HEK293 (cell line): ENCODE data around the gene CNGA2.

Experiments used
- CTCF ChIP-seq: fragments of 450-650 bp; formaldehyde crosslinking; IDR thresholded peaks from 2 replicates; pipeline ENCODE4 v1.5.1; 2016; ENCODE audit warnings: missing biosample characterization, missing genetic modification characterization
- SALL2 ChIP-seq: fragments of 450-650 bp; formaldehyde crosslinking; IDR thresholded peaks from 2 replicates; pipeline ENCODE4 v1.5.0; 2017; ENCODE audit warnings: missing biosample characterization, mild to moderate bottlenecking, missing genetic modification characterization, borderline replicate concordance
- TRIM28 ChIP-seq: IDR thresholded peaks from 2 replicates; pipeline ENCODE4 v1.6.1; 2011; ENCODE audit warnings: low read length, control low read depth, borderline replicate concordance
- ZBTB21 ChIP-seq: fragments of 450-650 bp; formaldehyde crosslinking; IDR thresholded peaks from 2 replicates; pipeline ENCODE4 v1.5.1; 2017; ENCODE audit warnings: missing biosample characterization, missing genetic modification characterization
- ZNF202 ChIP-seq: fragments of 450-650 bp; formaldehyde crosslinking; IDR thresholded peaks from 2 replicates; pipeline ENCODE4 v1.5.1; 2016; ENCODE audit warnings: missing biosample characterization, missing genetic modification characterization, borderline replicate concordance
- ZNF274 ChIP-seq, 2 experiments: fragments of 200-500 bp in 1 of 2; fragments of 450-650 bp in 1 of 2; sonication (Bioruptor generic) in 1 of 2; formaldehyde crosslinking in 1 of 2; IDR thresholded peaks; 2 replicates each; pipeline versions ENCODE4 v1.5.1 to v1.6.1; 2014 to 2016; ENCODE audit warnings: borderline replicate concordance in 1 of 2, inconsistent platforms in 1 of 2, low read length in 1 of 2, missing biosample characterization in 1 of 2, missing genetic modification characterization in 1 of 2
- TF ChIP-seq, protein P1 (sequence below): fragments of 450-650 bp; formaldehyde crosslinking; IDR thresholded peaks from 2 replicates; pipeline ENCODE4 v1.5.1; 2016; ENCODE audit warnings: missing biosample characterization, missing genetic modification characterization
- TF ChIP-seq, protein P2 (sequence below): fragments of 450-650 bp; formaldehyde crosslinking; IDR thresholded peaks from 2 replicates; pipeline ENCODE4 v1.5.1; 2016; ENCODE audit warnings: missing biosample characterization, missing genetic modification characterization
- TF ChIP-seq, protein P3 (sequence below): IDR thresholded peaks from 2 replicates; pipeline ENCODE4 v1.6.1; 2011; ENCODE audit warnings: mild to moderate bottlenecking, low read depth, low read length, borderline replicate concordance
- TF ChIP-seq, protein P4 (sequence below): fragments of 450-650 bp; formaldehyde crosslinking; IDR thresholded peaks from 2 replicates; pipeline ENCODE4 v1.5.1; 2016; ENCODE audit warnings: missing biosample characterization, missing genetic modification characterization

DNA sequence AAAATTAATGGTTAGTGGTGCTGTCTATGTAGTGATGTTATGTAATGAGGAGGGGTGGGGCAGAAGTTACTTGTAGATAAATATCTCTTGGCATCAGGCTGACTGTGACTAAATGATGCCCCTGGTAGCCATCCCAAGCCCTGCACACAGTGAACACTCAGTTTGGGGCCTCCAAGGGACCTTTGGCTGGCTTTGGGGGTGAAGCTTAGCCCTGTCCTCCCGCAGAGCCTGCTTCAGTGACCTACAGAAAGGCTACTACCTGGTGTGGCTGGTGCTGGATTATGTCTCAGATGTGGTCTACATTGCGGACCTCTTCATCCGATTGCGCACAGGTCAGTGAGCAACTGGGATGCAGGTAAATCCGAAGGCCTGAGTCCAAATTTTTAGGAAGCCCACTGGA, 7.8 kb downstream of the CNGA2 start:
- TF ChIP-seq, protein P1, sequence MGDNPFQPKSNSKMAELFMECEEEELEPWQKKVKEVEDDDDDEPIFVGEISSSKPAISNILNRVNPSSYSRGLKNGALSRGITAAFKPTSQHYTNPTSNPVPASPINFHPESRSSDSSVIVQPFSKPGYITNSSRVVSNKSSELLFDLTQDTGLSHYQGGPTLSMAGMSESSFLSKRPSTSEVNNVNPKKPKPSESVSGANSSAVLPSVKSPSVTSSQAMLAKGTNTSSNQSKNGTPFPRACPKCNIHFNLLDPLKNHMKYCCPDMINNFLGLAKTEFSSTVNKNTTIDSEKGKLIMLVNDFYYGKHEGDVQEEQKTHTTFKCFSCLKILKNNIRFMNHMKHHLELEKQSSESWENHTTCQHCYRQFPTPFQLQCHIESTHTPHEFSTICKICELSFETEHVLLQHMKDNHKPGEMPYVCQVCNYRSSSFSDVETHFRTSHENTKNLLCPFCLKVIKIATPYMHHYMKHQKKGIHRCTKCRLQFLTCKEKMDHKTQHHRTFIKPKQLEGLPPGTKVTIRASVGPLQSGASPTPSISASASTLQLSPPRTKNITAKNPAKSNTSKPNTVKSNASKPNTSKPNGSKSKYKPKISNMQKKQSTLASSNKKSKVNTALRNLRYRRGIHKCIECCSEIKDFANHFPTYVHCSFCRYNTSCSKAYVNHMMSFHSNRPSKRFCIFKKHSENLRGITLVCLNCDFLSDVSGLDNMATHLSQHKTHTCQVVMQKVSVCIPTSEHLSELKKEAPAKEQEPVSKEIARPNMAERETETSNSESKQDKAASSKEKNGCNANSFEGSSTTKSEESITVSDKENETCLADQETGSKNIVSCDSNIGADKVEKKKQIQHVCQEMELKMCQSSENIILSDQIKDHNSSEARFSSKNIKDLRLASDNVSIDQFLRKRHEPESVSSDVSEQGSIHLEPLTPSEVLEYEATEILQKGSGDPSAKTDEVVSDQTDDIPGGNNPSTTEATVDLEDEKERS (tag by site-specific recombination) = no peak
- TF ChIP-seq CTCF (tag by site-specific recombination) (no peak), ZNF274 (IDR thresholded peaks at IDR 0.05; ENCODE audit: low read length) (no peak), ZNF274 (tag by site-specific recombination; IDR thresholded peaks at IDR 0.05; ENCODE audit: borderline replicate concordance) (no peak), SALL2 (no peak), ZNF202 (tag by site-specific recombination) (no peak), TRIM28 (no peak), ZBTB21 (tag by site-specific recombination) (no peak)
- TF ChIP-seq, protein P2, sequence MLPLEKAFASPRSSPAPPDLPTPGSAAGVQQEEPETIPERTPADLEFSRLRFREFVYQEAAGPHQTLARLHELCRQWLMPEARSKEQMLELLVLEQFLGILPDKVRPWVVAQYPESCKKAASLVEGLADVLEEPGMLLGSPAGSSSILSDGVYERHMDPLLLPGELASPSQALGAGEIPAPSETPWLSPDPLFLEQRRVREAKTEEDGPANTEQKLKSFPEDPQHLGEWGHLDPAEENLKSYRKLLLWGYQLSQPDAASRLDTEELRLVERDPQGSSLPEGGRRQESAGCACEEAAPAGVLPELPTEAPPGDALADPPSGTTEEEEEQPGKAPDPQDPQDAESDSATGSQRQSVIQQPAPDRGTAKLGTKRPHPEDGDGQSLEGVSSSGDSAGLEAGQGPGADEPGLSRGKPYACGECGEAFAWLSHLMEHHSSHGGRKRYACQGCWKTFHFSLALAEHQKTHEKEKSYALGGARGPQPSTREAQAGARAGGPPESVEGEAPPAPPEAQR = no peak
- TF ChIP-seq, protein P3, sequence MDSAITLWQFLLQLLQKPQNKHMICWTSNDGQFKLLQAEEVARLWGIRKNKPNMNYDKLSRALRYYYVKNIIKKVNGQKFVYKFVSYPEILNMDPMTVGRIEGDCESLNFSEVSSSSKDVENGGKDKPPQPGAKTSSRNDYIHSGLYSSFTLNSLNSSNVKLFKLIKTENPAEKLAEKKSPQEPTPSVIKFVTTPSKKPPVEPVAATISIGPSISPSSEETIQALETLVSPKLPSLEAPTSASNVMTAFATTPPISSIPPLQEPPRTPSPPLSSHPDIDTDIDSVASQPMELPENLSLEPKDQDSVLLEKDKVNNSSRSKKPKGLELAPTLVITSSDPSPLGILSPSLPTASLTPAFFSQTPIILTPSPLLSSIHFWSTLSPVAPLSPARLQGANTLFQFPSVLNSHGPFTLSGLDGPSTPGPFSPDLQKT = no peak
- TF ChIP-seq, protein P4, sequence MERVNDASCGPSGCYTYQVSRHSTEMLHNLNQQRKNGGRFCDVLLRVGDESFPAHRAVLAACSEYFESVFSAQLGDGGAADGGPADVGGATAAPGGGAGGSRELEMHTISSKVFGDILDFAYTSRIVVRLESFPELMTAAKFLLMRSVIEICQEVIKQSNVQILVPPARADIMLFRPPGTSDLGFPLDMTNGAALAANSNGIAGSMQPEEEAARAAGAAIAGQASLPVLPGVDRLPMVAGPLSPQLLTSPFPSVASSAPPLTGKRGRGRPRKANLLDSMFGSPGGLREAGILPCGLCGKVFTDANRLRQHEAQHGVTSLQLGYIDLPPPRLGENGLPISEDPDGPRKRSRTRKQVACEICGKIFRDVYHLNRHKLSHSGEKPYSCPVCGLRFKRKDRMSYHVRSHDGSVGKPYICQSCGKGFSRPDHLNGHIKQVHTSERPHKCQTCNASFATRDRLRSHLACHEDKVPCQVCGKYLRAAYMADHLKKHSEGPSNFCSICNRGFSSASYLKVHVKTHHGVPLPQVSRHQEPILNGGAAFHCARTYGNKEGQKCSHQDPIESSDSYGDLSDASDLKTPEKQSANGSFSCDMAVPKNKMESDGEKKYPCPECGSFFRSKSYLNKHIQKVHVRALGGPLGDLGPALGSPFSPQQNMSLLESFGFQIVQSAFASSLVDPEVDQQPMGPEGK = no peak
